GM18951 (cell line): Measurements from ENCODE around the gene CTXN3.
"Not testable (repeated sequence)": the region's sequence is repeated elsewhere in the genome, so short reads cannot be mapped to it uniquely, and the experiment has no call there.

Source experiments
- POLR2A ChIP-seq: IDR thresholded peaks from 4 replicates; pipeline ENCODE4 v1.6.1; 2011; ENCODE audit warnings: mild to moderate bottlenecking; ENCODE audit not compliant: insufficient read length, insufficient read depth; ENCODE audit errors: extremely low read depth
- in situ Hi-C: fragments of 300-500 bp; cut with MboI; formaldehyde crosslinking; loops from one replicate; pipeline ENCODE4 v1.12.0; 2022; ENCODE audit warnings: low sequenced_read_pairs, mixed read lengths, inconsistent platforms; ENCODE audit not compliant: unreplicated experiment

Gene CTXN3

GRCh38 chr5:127665641-127666040 is 16.8 kb downstream of the CTXN3 start:
- in situ Hi-C loops, result no loop called here
- TF ChIP-seq POLR2A, result no peak

- in situ Hi-C loops, result no loop called here
Observed at GRCh38 chr5:127666043-127666716, 17.3 kb downstream of the CTXN3 start.

GRCh38 chr5:127667926-127668325 is 19.0 kb downstream of the CTXN3 start:
- no peak for TF ChIP-seq POLR2A

More at GRCh38 chr5:127666043-127666716, 17.3 kb downstream of the CTXN3 start:
- no peak for TF ChIP-seq POLR2A

DNA sequence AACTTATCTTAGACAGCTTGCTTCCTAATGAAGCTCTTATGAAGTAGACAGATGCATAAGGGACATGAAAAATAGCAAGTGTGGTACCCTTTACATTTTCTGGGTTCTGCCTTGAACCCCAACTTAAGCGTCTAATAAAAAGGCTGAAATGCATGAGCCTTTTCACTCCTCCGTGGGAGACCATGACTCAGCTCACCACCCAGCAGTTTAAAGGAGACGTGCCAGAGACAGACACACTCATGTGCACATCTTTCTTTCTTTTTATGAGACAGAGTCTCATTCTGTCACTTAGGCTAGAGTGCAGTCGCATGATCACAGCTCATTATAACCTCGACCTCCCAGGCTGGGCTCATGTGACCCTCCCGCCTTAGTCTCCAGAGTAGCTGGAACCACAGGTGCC is 22.3 kb downstream of the CTXN3 start:
- no peak for TF ChIP-seq POLR2A
- in situ Hi-C loops, result no loop called here

More at GRCh38 chr5:127667926-127668325, 19.0 kb downstream of the CTXN3 start:
- in situ Hi-C loops, result no loop called here

GRCh38 chr5:127673117-127673800 is 24.4 kb downstream of the CTXN3 start:
- in situ Hi-C loops, result no loop called here
- no peak for TF ChIP-seq POLR2A

DNA sequence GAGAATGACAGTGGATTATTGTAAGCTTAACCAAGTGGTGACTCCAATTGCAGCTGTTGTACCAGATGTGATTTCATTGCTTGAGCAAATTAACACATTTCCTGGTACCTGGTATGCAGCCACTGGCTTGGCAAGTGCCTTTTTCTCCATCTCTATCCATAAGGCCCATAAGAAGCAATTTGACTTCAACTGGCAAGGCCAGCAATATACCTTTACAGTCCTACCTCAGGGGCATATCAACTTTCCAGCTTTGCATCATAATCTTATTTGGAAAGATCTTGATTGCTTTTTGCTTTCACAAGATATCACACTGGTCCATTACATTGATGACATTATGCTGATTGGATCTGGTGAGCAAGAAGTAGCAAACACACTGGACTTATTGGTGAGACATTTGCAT is 28.1 kb downstream of the CTXN3 start:
- in situ Hi-C loops, result not testable (repeated sequence)

DNA sequence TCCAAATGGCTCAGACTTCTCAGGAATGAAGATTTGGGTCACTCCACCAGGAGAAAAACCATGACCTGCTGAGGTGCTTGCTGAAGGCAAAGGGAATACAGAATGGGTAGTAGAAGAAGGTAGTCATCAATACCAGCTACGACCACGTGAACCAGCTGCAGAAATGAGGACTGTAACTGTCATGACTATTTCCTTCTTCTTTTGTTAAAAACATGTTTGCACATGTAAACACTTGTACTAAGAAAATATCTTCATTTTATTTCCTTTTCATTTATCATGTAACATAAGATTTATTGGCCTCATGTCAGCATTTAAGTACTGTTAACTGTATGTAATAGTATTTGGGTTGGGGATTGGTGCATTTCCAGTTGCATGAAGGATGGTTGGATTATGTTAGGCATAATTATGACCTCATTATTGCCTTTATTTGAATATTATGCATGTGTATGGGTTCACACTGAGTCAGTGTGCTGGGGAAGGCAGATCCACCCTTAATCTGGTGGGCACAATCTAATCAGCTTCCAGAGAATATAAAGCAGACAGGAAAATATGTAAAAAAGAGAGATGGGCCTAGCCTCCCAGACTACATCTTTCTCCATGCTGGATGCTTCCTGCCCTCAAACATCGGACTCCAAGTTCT is 30.9 kb downstream of the CTXN3 start:
- in situ Hi-C loops, result not testable (repeated sequence)

- in situ Hi-C loops, result no loop called here
- TF ChIP-seq POLR2A, result no peak
Observed at GRCh38 chr5:127680595-127680994, 31.7 kb downstream of the CTXN3 start.

- TF ChIP-seq POLR2A, result no peak
- in situ Hi-C loops, result no loop called here
Observed at GRCh38 chr5:127683008-127683407, 34.1 kb downstream of the CTXN3 start.

- TF ChIP-seq POLR2A, result no peak
- in situ Hi-C loops, result no loop called here
Observed at GRCh38 chr5:127684726-127685467, 36.0 kb downstream of the CTXN3 start.

- TF ChIP-seq POLR2A, result no peak
- in situ Hi-C loops, result no loop called here
Observed at GRCh38 chr5:127685662-127686061, 36.8 kb downstream of the CTXN3 start.

DNA sequence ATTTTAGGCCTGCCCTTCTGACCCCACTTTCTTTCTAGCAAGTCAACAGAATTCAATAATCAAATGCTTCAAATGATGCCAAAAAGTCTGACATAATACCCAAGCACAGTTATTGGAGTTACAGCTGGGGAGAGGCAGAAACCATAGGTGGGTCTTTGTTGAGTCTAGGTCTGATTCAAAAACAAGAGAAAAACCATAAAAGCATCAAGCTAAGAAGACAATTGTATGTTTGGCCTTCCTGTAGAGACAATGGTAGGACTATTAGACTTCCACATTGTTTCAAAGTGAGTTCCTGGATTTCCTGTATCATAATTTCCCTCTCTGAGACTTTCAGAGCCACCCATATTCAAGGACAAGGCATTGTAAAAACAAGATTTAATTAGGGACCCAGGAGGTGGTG is 37.5 kb downstream of the CTXN3 start:
- in situ Hi-C loops, result no loop called here
- TF ChIP-seq POLR2A, result no peak

- in situ Hi-C loops, result no loop called here
- TF ChIP-seq POLR2A, result no peak
Observed at GRCh38 chr5:127694518-127695171, 45.8 kb downstream of the CTXN3 start.

DNA sequence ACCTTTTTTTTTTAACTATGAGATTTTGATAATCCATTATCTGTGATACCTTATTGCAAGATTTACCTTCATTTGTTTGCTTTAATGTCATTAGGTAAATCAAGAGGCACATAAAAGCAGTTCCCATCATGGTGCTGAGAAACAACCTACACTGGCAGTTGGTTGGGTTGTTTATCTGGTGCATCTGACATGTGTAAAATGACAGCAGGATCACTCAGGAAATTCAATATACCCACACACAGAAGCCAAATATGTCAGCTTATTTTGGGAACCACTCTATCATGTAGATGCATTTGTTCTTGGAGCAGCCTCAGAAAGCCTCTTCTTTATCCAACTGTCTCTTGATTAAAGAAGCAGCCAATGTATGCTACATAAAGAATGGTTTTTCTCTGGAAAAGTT is 46.5 kb downstream of the CTXN3 start:
- in situ Hi-C loops, result no loop called here
- TF ChIP-seq POLR2A, result no peak
